ENCODE data around the gene CCHCR1.

CCHCR1 gene

DNA sequence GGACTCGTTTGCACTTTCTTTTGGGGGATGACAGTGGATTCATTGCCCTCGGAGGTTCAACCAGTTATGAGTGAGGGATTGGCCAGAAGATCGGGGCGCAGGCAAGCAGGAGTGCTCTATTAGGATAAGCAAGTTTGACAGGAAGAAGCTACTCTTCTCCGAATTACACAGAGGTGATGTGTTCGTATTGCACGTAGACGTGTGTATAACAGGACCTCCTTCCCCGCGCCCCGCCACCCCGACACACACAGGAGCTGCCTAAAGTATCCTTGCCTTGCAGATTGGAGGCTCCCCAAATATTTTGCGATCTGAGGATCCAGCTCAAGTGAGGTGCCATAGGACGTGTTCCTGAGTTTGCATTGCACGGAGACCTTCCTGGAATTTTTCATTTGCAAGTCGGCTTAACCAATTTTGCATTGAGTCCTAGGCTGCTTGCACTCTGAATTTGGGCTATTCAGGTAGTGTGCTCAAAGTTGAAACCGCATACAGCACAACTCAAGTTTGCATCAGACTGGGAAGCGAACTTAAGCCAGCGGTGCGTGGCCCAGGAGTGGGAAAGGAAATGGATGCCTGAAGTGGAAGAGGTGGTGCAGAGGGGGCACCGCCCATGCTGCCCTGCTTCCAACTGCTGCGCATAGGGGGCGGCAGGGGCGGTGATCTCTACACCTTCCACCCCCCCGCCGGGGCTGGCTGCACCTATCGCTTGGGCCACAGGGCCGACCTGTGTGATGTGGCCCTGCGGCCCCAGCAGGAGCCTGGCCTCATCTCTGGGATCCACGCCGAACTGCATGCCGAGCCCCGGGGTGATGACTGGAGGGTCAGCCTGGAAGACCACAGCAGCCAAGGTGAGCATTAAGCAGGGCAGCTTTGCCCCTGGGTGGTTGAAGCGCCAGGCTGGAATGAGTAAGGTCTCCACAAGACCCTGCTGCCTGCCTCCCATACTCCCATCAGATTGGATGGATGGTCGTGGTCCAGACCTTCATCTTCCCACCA, 1.6 kb upstream of the CCHCR1 start:
- no peak for DNase-seq

GRCh38 chr6:31158140-31158862, 699 bp upstream of the CCHCR1 start, which contains the start of gene TCF19:
Gene TCF19 (plus strand): TSS chr6:31158589. CDS start chr6:31159470, 881 bp downstream.
- DNase-seq = peak; percentile 98

DNA sequence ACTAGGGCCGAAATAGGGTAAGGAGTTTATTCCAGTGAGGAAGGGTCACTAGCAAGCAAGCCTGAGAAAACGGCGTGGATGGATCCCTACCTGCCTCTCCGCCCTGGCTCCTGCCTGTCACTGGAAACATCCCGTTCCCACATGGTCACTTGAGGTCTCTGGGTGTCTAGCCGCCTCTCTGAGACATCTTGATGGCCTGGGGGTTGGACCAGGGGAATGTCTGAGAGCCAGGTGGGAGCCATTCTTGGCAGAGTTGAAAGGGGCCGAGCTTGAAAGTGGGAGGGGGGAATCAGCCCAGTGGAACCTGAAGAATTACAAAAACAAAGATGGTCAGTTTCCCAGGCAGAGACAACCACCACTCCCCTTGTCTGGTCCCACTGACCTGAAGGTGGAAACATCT, 961 bp downstream of the CCHCR1 start:
- DNase-seq = no peak

GRCh38 chr6:31154436-31154835, 3.2 kb downstream of the CCHCR1 start:
- DNase-seq = no peak

- DNase-seq = no peak
Measured at GRCh38 chr6:31152781-31153180, 4.8 kb downstream of the CCHCR1 start.

DNA sequence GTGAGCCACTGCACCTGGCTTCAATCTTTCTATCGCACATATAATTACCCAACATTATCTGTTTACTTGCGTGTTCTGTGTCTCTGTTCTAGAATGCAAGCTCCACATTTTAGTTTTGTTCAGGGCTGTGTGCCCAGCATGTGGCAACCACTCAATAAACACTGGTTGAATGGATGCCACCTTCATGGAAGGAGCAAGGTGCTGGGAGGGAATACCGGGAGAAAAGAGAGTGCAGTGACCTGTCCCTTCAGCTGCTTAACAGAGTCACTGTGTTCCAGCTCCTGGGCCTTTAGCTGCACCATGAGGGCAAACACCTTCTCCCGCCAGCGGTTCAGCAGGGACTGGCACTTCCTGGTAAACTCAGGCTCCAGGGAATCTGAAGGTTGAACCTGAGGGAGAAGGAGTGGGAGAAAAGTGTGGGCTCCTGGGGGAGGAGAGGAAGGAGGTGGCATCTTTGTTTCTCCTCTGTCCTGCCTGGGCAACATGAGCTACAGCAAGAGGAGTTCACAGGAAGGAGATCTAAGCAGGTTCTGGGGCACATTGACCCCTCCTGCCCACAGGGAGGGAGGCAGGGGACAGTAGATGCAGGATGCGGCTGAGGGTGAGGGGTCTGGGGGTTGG, 7.7 kb downstream of the CCHCR1 start:
- no peak for DNase-seq

DNA sequence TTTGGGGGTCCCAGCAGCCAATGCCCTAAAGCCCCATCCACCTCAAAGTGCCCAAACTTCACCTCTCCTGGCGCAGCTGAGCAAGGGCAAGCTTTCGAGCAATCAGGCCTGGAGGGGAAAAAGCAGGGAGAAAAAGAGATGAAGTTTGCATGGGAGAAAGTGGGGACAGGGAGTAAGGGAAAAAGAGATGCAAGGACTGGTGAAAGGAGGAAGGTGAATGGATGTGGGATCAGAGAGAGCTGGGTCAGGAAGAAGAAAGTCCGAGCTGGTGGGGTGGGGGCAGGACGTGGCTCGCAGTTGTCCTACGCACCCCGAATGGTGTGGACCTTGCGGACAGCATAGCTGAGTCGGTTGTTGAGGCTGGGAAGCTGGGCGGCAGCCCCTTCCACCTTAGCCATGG, 12.2 kb downstream of the CCHCR1 start:
- no peak for DNase-seq

DNA sequence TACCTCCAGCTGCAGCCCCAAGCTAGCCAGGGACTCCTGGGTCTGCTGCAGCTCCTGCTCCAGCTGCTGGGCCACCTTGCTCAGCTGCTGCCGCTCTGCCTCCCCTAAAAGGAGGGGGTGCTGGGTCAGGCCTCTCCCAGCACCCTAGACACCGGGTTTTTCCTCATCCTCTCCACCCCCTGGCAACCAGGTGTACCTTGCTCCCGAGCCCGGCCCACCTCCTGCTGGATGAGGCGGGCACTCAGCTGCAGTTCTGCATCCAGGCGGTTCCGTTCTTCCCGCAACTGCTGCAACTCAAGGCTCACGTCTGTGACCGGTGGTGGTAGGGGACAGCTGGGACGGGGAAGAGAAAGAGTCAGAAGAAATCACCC, 12.6 kb downstream of the CCHCR1 start:
- no peak for DNase-seq

DNA sequence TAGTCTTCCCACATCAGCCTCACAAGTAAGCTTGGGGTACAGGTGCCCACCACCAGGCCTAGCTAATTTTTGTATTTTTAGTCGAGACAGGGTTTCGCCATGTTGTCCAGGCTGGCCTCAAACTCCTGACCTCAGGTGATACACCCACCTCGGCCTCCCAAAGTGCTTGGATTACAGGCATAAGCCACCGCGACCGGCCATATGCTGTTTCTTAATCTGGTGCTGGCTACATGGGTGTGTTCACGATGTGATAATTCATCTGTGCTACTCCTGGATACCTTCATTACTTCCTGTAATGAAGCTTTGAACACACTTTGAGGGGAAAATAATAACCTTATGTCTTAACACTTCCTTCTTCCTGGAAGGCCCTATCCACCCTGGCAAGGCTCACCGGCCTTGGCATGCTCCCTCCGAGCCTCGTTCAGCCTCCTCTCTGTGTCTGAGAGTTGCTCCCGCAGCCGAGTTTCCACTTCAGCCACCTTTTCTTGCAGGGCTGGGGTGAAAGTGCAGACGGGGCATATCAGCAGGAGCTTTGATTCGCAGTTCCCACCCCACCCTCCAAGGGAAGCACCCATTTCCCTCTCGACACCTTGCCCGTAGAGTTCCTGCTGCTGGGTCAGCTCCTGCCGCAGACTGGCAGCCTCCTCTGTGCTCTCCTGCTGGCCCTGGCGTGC, 13.2 kb downstream of the CCHCR1 start:
- no peak for DNase-seq

GRCh38 chr6:31143148-31143547, 14.5 kb downstream of the CCHCR1 start:
- no peak for DNase-seq

- no peak for DNase-seq
Measured at GRCh38 chr6:31142361-31142761, 15.2 kb downstream of the CCHCR1 start.

- no peak for DNase-seq
Measured at GRCh38 chr6:31140643-31141042, 17.0 kb downstream of the CCHCR1 start.

DNA sequence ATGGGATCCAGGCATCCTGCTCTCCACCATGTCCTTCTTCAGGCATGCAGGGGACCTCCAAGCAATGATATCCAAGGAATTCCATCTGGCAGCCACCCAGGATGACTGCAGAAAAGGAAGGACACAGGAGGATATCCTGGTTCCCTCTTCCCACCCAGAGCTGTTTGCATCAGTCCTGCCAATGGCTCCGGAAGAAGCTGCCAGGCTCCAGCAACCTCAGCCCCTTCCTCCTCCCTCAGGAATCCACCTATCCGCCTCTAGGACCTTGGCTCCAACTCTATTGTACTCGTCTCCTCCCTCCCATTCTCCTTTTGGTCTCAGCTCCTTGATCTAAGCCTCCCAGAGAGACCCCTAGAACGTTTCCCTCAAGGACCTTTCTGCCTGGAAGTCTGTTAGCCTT, 18.0 kb downstream of the CCHCR1 start:
- DNase-seq = no peak

DNA sequence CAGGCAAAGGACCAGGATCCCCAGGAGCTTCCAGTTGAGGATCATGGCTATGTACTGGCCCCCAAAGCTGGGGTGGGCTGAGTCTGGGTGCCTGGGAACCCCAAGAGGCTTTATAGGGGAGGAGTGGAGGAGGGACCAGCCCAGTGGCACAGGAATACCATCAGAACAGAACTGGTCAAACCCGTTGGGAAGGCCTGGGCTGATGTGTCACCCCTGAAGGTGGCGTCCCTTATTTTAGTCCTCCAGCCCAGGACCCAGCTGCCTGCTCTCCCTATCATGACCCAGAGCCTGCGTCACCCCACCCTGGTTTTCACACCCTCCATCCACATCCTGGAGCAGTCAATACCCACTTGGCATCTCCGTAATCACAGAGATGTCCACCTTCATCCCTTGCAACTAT, 18.6 kb downstream of the CCHCR1 start, which contains the start of gene PSORS1C2:
TSS of gene PSORS1C2 (minus strand) at position 85 of the 400 bp plus-strand sequence. CDS start at position 45, 40 bp downstream.
- DNase-seq = no peak

- DNase-seq = no peak
Measured at GRCh38 chr6:31135710-31136109, 21.9 kb downstream of the CCHCR1 start.

DNA sequence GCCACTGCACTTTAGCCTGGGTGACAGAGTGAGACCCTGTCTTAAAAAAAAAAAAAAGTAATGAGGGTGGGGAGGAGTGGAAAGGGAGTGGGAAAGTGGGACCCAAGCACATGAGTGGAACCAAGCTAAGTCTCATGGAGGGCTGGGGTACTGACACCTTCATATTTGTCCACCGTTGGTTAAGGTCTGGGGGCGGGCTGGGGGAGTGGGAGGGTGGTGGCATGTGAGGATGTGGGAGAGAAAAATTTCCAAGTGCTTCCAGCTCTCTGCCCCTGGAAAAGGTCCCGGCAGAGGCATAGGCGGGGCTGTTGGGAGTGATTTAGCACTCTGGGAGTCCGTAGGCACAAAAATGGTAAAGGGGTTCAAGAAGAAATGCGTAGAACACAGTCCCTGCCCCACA, 24.8 kb downstream of the CCHCR1 start:
- DNase-seq = no peak

GRCh38 chr6:31131595-31131994, 26.0 kb downstream of the CCHCR1 start:
- no peak for DNase-seq

DNA sequence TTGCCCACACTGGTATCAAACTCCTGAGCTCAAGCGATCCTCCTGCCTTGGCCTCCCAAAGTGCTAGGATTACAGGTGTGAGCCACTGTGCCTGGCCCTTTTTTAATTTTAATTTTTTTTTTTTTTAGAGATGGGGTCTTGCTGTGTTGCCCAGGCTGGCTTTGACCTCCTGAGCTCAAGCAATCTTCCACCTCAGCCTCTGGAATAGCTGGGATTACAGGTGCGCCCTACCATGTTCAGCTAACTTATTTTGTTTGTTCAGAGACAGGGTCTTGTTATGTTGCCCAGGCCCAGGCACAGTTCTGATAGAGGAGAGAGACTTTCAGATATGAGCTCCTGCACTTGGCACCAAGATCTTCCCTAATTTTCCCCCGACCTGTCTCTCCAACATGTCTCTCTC, 26.9 kb downstream of the CCHCR1 start:
- DNase-seq = no peak

GRCh38 chr6:31129130-31129529, 28.5 kb downstream of the CCHCR1 start:
- no peak for DNase-seq

- DNase-seq = no peak
Measured at GRCh38 chr6:31128093-31128676, 29.4 kb downstream of the CCHCR1 start.

DNA sequence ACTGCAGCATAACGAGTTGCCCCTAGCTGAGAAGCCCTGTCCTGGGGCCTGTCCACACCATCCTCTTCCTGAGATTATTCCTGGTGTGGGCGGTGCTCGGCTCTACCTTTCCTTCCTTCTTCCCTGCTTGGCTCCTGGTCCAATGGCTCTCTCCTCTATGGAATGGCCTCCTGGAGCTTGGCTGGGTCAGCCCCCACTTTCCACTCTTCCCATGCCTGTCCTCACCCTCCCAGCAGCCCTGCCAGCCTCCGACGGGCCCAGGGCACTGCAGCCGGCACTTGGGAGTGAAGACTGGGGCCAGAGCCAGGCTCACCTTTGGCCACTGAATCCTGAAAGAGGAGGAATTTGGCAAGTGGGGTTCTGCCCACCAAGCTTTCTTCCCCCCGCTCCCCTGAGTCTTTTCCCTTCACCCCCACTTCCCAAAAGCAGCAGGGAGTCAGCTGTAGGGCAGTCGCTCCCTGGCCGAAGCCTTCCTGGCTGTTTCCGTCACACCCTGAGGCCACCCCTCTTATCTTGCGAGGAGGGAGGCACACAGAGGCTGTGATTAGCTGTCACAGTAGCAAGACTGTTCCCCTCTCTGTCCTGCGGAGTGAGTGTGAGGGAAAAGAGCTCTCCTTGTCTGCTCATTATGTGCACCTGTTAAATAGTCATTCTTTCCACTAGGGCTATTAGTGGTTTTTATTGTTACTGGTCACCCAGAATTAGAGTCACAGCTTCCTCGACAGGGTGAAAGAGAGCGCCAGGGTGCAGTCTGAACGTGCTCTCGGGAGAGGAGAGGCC, 31.0 kb downstream of the CCHCR1 start:
- no peak for DNase-seq

Measured in MV-4-11 (cell line).